AG04450 (cell line): ENCODE data around the gene OR6Q1. TPM values are rescaled to one million over a fixed set of nuclear protein-coding genes. Genes with fewer than 3 reads are reported as not detected.
"Not testable (repeated sequence)": the region's sequence is repeated elsewhere in the genome, so short reads cannot be mapped to it uniquely, and the experiment has no call there.

ENCODE experiments used
- CTCF ChIA-PET: fragments of 300-600, 350-600 bp; formaldehyde crosslinking; extraction: SDS; loops from one replicate; lab custom pipeline; 2022; ENCODE audit warnings: antibody characterized with exemption, inconsistent platforms; lab: Charles Lee
- POLR2A ChIA-PET: fragments of 350-600 bp; formaldehyde crosslinking; extraction: SDS; loops from one replicate; lab custom pipeline; 2021; ENCODE audit warnings: antibody characterized with exemption, inconsistent platforms; lab: Yijun Ruan, JAX
- DNase-seq: peaks from one replicate; pipeline ENCODE4 v3.0.0-alpha.2; 2011; ENCODE audit warnings: low read depth, low spot score
- H3K27ac ChIP-seq: one replicate; pipeline ENCODE4 v1.5.1; 2012; ENCODE audit warnings: low read depth, low read length, control low read depth
- H3K27me3 ChIP-seq: one replicate; pipeline ENCODE4 v1.6.0; 2012; ENCODE audit warnings: low read length; ENCODE audit not compliant: control insufficient read depth, insufficient read depth
- H3K4me3 ChIP-seq: 2 replicates; pipeline ENCODE4 v1.5.1; 2011; ENCODE audit warnings: mild to moderate bottlenecking, low read depth, low read length, control low read depth
- H3K9me3 ChIP-seq: 2 replicates; pipeline ENCODE4 v1.5.1; 2012; ENCODE audit warnings: low read length; ENCODE audit not compliant: control insufficient read depth, insufficient read depth
- CTCF ChIP-seq: IDR thresholded peaks from 2 replicates; pipeline ENCODE4 v1.5.1; 2011; ENCODE audit warnings: low read depth, low read length, control low read depth, inconsistent platforms
- polyA minus RNA-seq: library from RNA; depleted of rRNA, polyadenylated mRNA; stranded (reverse); fragments of >200 nt; gene quantifications from 2 replicates; pipeline ENCODE4 v1.2.3, GENCODE V29; 2011; rRNA and poly(A)+ RNA removed
- polyA plus RNA-seq: library from polyadenylated mRNA; depleted of rRNA; stranded (reverse); fragments of >200 nt; gene quantifications from 2 replicates; pipeline ENCODE4 v1.2.3, GENCODE V29; 2011; rRNA removed

OR6Q1 gene
- polyA plus RNA-seq (not detected in 2 replicates), polyA minus RNA-seq (not detected in 2 replicates)

- DNase-seq = no peak
- ChIA-PET CTCF (interaction anchor here (1.1 to 2.0 kb wide), 2 partner anchors 230 to 493 kb away, joined by 3 to 5 read pairs; no protein-coding TSS in a partner anchor), POLR2A (no interaction called here)
- Histone ChIP-seq H3K27ac (peak within 1 kb of the TSS; percentile 24), H3K27me3 (no peaks in the 10 kb centered on the region), H3K9me3 (no peaks in the 10 kb centered on the region), H3K4me3 (no peak within 1 kb of the TSS)
- TF ChIP-seq CTCF = no peak
Observed at GRCh38 chr11:58030653-58031052, at the start of gene OR6Q1. Gene OR6Q1 (plus strand): TSS chr11:58030953. CDS start chr11:58030953, 0 bp downstream.

- CTCF ChIA-PET = no interaction called here
- Histone ChIP-seq H3K4me3 (no peak overlapping the region), H3K9me3 (no peaks in the 10 kb centered on the region), H3K27me3 (no peaks in the 10 kb centered on the region), H3K27ac (no peak overlapping the region)
- POLR2A ChIA-PET = no interaction called here
- TF ChIP-seq CTCF = no peak
- no peak for DNase-seq
Observed at GRCh38 chr11:57981536-57981935, 49.2 kb upstream of the OR6Q1 start.

GRCh38 chr11:57982776-57983175, 48.0 kb upstream of the OR6Q1 start:
- no peaks in the 10 kb centered on the region for H3K27me3 ChIP-seq
- H3K27ac ChIP-seq = no peak overlapping the region
- H3K4me3 ChIP-seq = no peak overlapping the region
- H3K9me3 ChIP-seq = no peaks in the 10 kb centered on the region
- TF ChIP-seq CTCF = no peak
- no peak for DNase-seq
- ChIA-PET POLR2A (no interaction called here), CTCF (interaction anchor here (0.6 kb wide), 1 partner anchor 79 kb away, joined by 3 read pairs; no protein-coding TSS in a partner anchor)

GRCh38 chr11:57983191-57983590, 47.6 kb upstream of the OR6Q1 start:
- H3K4me3 ChIP-seq = no peak overlapping the region
- no peaks in the 10 kb centered on the region for H3K27me3 ChIP-seq
- no peak overlapping the region for H3K27ac ChIP-seq
- POLR2A ChIA-PET = no interaction called here
- no peak for DNase-seq
- no peaks in the 10 kb centered on the region for H3K9me3 ChIP-seq
- no peak for TF ChIP-seq CTCF
- CTCF ChIA-PET = interaction anchor here (0.6 kb wide), 1 partner anchor 78 kb away, joined by 3 read pairs; no protein-coding TSS in a partner anchor

GRCh38 chr11:57999523-57999922, 31.2 kb upstream of the OR6Q1 start:
- H3K4me3 ChIP-seq, POLR2A ChIA-PET, H3K27ac ChIP-seq, H3K9me3 ChIP-seq, DNase-seq, CTCF ChIA-PET, H3K27me3 ChIP-seq: not testable (repeated sequence)

GRCh38 chr11:58000021-58000420, 30.7 kb upstream of the OR6Q1 start:
- POLR2A ChIA-PET, DNase-seq, H3K9me3 ChIP-seq, CTCF ChIA-PET, H3K4me3 ChIP-seq, H3K27me3 ChIP-seq, H3K27ac ChIP-seq: not testable (repeated sequence)
